Psoas muscle (tissue), 8 donors: ENCODE results near the gene GRIK5. TPM values are rescaled to one million over a fixed set of nuclear protein-coding genes. Genes with fewer than 3 reads are reported as not detected.
"Not testable (repeated sequence)": the region's sequence is repeated elsewhere in the genome, so short reads cannot be mapped to it uniquely, and the experiment has no call there.

Source experiments
- ATAC-seq, 4 donors: fragments of 200-7000 bp; cut with Tn5 transposase; one replicate each; pipeline ENCODE4 v1.9.1; 2020; ENCODE audit warnings: moderate library complexity in 3 of 4, mild to moderate bottlenecking in 2 of 4
- DNase-seq, 2 donors: peaks; one replicate each; pipeline ENCODE4 v3.0.0-alpha.2; 2020
- H3K27ac ChIP-seq: fragments of 200-600 bp; one replicate; pipeline ENCODE4 v1.8.0; 2022
- H3K27me3 ChIP-seq, 3 donors: fragments of 200-600 bp in 1 of 3; one replicate each; pipeline versions ENCODE4 v1.6.1 to v1.8.0; 2013 to 2022; ENCODE audit warnings: low read length in 2 of 3, mild to moderate bottlenecking in 2 of 3, moderate library complexity in 1 of 3; ENCODE audit not compliant: insufficient read depth in 3 of 3
- H3K36me3 ChIP-seq, 2 donors: fragments of 200-600 bp in 1 of 2; one replicate each; pipeline versions ENCODE4 v1.6.1 to v1.8.0; 2013 to 2022; ENCODE audit warnings: low read depth in 1 of 2, mild to moderate bottlenecking in 1 of 2, moderate library complexity in 1 of 2; ENCODE audit not compliant: insufficient read depth in 1 of 2
- H3K4me1 ChIP-seq: fragments of 200-600 bp; one replicate; pipeline ENCODE4 v1.8.0; 2022
- H3K4me3 ChIP-seq: fragments of 200-600 bp; one replicate; pipeline ENCODE4 v1.8.0; 2022; ENCODE audit warnings: mild to moderate bottlenecking
- H3K9me3 ChIP-seq: fragments of 200-600 bp; one replicate; pipeline ENCODE4 v1.8.0; 2022
- CTCF ChIP-seq: fragments of 200-600 bp; IDR thresholded peaks from one replicate; pipeline ENCODE4 v1.8.0; 2022; ENCODE audit warnings: antibody characterized with exemption
- WGBS, 3 donors: extraction: QIAGEN DNeasy Blood & Tissue Kit; methylation state at CpG; one replicate each; pipeline versions ENCODE4 v1.1.6 to v1.1.7; 2013; 5-methylcytosine and 5-hydroxymethylcytosine counted together
- intact Hi-C, 2 donors: fragments of 100-400 bp; cut with DNase I; formaldehyde crosslinking; loops; one replicate each; pipeline versions ENCODE4 v1.11.0 to v1.14.2; 2022
- polyA plus RNA-seq, 3 donors: library from polyadenylated mRNA; stranded (reverse); fragments of 200-250 nt; gene quantifications; one replicate each; pipeline ENCODE4 v1.2.3, GENCODE V29; 2013
- total RNA-seq, 4 donors: library from RNA; stranded (reverse); fragmentation: NEBNext Ultra II Directional in 2 of 4; extraction: Animal tissue kit (Norgen Biotek cat#: 25700) in 2 of 4; gene quantifications; one replicate each; pipeline versions ENCODE4 v1.2.1 to v1.2.4, GENCODE V29; 2021 to 2023
- donor health status: healthy with polysubstance abuse.
- donor health status: DM: no; HTN: no; CAD: no; lungs with moderate emphysema.
- donor health status: Bipolar disorder and iron deficiency.
- donor health status: healthy.
- donor health status: DM: yes; HTN: yes; CAD: no.
- donor health status: DM: no; HTN: no; CAD: no.
- donor health status: DM: no; HTN: no; CAD: no.
- donor health status: DM: yes; HTN: yes; CAD: no.

Gene GRIK5
- total and polyA plus RNA-seq, 7 donors = 0.26 to 0.88 (median 0.45) TPM

- 64 to 82% (median 80%) methylated on average over 5 of the region's 5 CpGs for WGBS, 3 donors
- no peak for DNase-seq
- Histone ChIP-seq H3K36me3 (no peaks in the 10 kb centered on the region), H3K4me3 (no peak overlapping the region), H3K27me3 (peaks cover 0 to 2% (median 0%) of the 10 kb centered on the region in 3 donors), H3K4me1 (peaks cover 9% of the 10 kb centered on the region), H3K9me3 (no peaks in the 10 kb centered on the region), H3K27ac (peak overlapping the region; percentile 79)
- intact Hi-C loops = loop anchor here in 1 of 2 donors (5.0 kb wide), 1 partner anchor 40 kb away; no protein-coding TSS in a partner anchor
- ATAC-seq = no peak
- TF ChIP-seq CTCF = no peak
Observed at GRCh38 chr19:42037649-42038048, 32.4 kb downstream of the GRIK5 start.

DNA sequence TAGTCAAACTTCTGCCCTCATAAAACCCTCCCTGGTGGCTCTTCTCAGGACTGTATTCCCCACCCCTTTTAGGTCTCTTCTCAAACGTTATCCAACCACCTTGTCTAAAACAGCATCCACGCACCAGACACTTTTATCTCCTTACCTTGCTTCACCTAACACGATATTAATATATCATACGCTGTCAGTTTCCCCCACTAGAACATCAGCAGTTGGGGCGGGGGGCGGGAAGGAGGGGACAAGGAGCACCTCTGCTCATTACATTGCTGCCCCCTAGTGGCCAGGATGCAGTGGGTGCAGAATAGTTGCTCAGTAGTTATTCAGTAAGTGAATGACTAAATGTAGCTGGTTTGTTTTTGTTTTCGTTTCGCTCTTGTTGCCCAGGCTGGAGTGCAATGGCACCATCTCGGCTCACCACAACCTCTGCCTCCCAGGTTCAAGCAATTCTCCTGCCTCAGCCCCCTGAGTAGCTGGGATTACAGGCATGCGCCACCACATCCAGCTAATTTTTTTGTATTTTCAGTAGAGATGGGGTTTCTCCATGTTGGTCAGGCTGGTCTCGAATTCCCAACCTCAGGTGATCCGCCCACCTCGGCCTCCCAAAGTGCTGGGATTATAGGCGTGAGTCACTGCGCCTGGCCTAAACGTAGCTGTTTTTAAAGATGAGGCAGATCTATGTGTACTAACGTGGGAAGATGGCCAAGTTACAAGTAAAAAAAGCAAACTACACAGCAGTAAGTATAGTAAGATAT, 35.2 kb downstream of the GRIK5 start:
- H3K27ac ChIP-seq, H3K4me3 ChIP-seq, H3K36me3 ChIP-seq, H3K4me1 ChIP-seq, H3K9me3 ChIP-seq, H3K27me3 ChIP-seq: not testable (repeated sequence)
- DNase-seq (peak in 1 of 2 donors; percentile 48), ATAC-seq (peak in 2 of 4 donors; percentile 27 to 46)
- WGBS, 3 donors = 37 to 44% (median 43%) methylated on average over 17 of the region's 17 CpGs
- TF ChIP-seq CTCF = peak; percentile 75
- intact Hi-C loops = loop anchor here in 1 of 2 donors (5.0 kb wide), 1 partner anchor 38 kb away; no protein-coding TSS in a partner anchor

GRCh38 chr19:42033413-42033812, 36.6 kb downstream of the GRIK5 start:
- peaks cover 4% of the 10 kb centered on the region for H3K4me1 ChIP-seq
- ATAC-seq = no peak
- H3K36me3 ChIP-seq = no peaks in the 10 kb centered on the region
- H3K27me3 ChIP-seq = no peaks in the 10 kb centered on the region
- no peaks in the 10 kb centered on the region for H3K9me3 ChIP-seq
- 77 to 80% (median 79%) methylated on average over 5 of the region's 5 CpGs for WGBS, 3 donors
- intact Hi-C loops = no loop called here
- no peak for DNase-seq
- H3K4me3 ChIP-seq = no peak overlapping the region
- TF ChIP-seq CTCF = no peak
- no peak overlapping the region for H3K27ac ChIP-seq

DNA sequence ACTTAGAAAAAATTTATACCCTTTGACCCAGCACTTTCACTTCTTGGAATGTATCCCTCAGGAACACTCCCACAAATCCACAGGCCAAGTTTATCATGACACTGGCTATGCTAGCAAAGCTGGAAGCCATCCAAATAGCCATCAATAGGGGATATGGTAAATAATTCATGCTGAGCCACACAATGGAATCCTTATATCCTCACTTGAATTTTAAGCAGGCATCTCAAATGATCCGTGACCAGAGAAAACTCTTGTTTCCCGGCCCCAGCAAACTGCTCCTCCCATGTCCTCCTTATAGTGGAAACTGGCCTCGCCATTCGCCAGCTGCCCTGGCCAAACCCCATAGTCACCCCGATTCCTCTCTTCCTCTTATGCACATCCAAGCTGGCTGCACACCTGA, 37.6 kb downstream of the GRIK5 start:
- no peak for ATAC-seq
- no peak for TF ChIP-seq CTCF
- 33 to 47% (median 40%) methylated on average over 5 of the region's 5 CpGs for WGBS, 3 donors
- H3K4me1 ChIP-seq = peaks cover under 1% of the 10 kb centered on the region
- no peak overlapping the region for H3K4me3 ChIP-seq
- H3K9me3 ChIP-seq = no peaks in the 10 kb centered on the region
- no peaks in the 10 kb centered on the region for H3K36me3 ChIP-seq
- peaks cover 0 to 6% (median 0%) of the 10 kb centered on the region in 3 donors for H3K27me3 ChIP-seq
- intact Hi-C loops = no loop called here
- no peak overlapping the region for H3K27ac ChIP-seq
- peak in 1 of 2 donors; percentile 1 for DNase-seq
